Smooth muscle cell (in vitro differentiated cells): ENCODE results near the gene ADGRG4. TPM values are rescaled to one million over a fixed set of nuclear protein-coding genes. Genes with fewer than 3 reads are reported as not detected.
"Not testable (repeated sequence)": the region's sequence is repeated elsewhere in the genome, so short reads cannot be mapped to it uniquely, and the experiment has no call there.

ENCODE experiments used
- DNase-seq: peaks from one replicate; lab custom pipeline; 2025; ENCODE audit not compliant: unreplicated experiment; lab: John Stamatoyannopoulos, UW
- H2AFZ ChIP-seq: fragments of 200-600 bp; sonication (generic); 2 replicates; pipeline ENCODE4 v1.6.0; 2016; ENCODE audit warnings: antibody characterized with exemption, low read depth, mild to moderate bottlenecking
- H3F3A ChIP-seq: fragments of 200-600 bp; sonication (generic); 2 replicates; pipeline ENCODE4 v1.6.0; 2017; ENCODE audit warnings: antibody characterized with exemption, low read depth
- H3K27ac ChIP-seq: fragments of 200-600 bp; sonication (generic); 2 replicates; pipeline ENCODE4 v1.5.1; 2016; ENCODE audit warnings: low read depth, mild to moderate bottlenecking
- H3K27me3 ChIP-seq: fragments of 200-600 bp; sonication (generic); 2 replicates; pipeline ENCODE4 v1.6.1; 2016; ENCODE audit warnings: low read depth, mild to moderate bottlenecking
- H3K36me3 ChIP-seq: fragments of 200-600 bp; sonication (generic); 2 replicates; pipeline ENCODE4 v1.5.1; 2016; ENCODE audit warnings: low read depth
- H3K4me1 ChIP-seq: fragments of 200-600 bp; sonication (generic); 2 replicates; pipeline ENCODE4 v1.5.1; 2016; ENCODE audit warnings: low read depth
- H3K4me2 ChIP-seq: fragments of 200-600 bp; sonication (generic); 2 replicates; pipeline ENCODE4 v1.6.0; 2016; ENCODE audit warnings: mild to moderate bottlenecking
- H3K4me3 ChIP-seq: fragments of 200-600 bp; sonication (generic); 2 replicates; pipeline ENCODE4 v1.5.1; 2016; ENCODE audit warnings: mild to moderate bottlenecking
- H3K79me2 ChIP-seq: fragments of 200-600 bp; sonication (generic); 2 replicates; pipeline ENCODE4 v1.6.0; 2016; ENCODE audit warnings: low read depth, mild to moderate bottlenecking
- H3K9ac ChIP-seq: fragments of 200-600 bp; sonication (generic); 2 replicates; pipeline ENCODE4 v1.6.0; 2016; ENCODE audit warnings: low read depth
- H3K9me3 ChIP-seq: fragments of 200-600 bp; sonication (generic); replicated peaks from 2 replicates; pipeline ENCODE4 v1.5.1; 2016; ENCODE audit warnings: low read depth
- H4K20me1 ChIP-seq: fragments of 200-600 bp; sonication (generic); 2 replicates; pipeline ENCODE4 v1.6.0; 2016; ENCODE audit warnings: low read depth
- CTCF ChIP-seq: fragments of 200-600 bp; sonication (generic); IDR thresholded peaks from 2 replicates; pipeline ENCODE4 v1.5.1; 2017; ENCODE audit warnings: borderline replicate concordance, mild to moderate bottlenecking, antibody characterized with exemption; ENCODE audit not compliant: insufficient read depth, poor library complexity, severe bottlenecking
- WGBS: methylation state at CpG from one replicate; pipeline ENCODE4 v1.1.7; 2016; ENCODE audit warnings: low lambda C conversion rate; 5-methylcytosine and 5-hydroxymethylcytosine counted together
- polyA plus RNA-seq: library from polyadenylated mRNA; unstranded; fragments of >200 nt; fragmentation: Nextera tagmentation; extraction: Ambion mirVana; gene quantifications from 2 replicates; pipeline ENCODE4 v1.2.1, GENCODE V29; 2016
- total RNA-seq: library from RNA; depleted of rRNA; stranded (reverse); fragments of >200 nt; gene quantifications from 2 replicates; pipeline ENCODE4 v1.2.3, GENCODE V29; 2014

Gene ADGRG4
- total and polyA plus RNA-seq, 2 experiments from 2014 or later: not detected

GRCh38 chrX:136272325-136272724 lies 28.4 kb upstream of the ADGRG4 start:
- Histone ChIP-seq H3K27me3 (no peaks in the 10 kb centered on the region), H2AFZ (no peak overlapping the region), H3K4me3 (no peak overlapping the region), H3F3A (no peaks in the 10 kb centered on the region), H3K79me2 (no peaks in the 10 kb centered on the region), H3K4me1 (no peaks in the 10 kb centered on the region), H4K20me1 (no peaks in the 10 kb centered on the region), H3K36me3 (no peaks in the 10 kb centered on the region), H3K9ac (no peak overlapping the region), H3K4me2 (no peak overlapping the region), H3K27ac (no peak overlapping the region), H3K9me3 (no peaks in the 10 kb centered on the region)
- 37% methylated on average over 1 of the region's 1 CpG for WGBS
- no peak for TF ChIP-seq CTCF
- DNase-seq: no peak

- Histone ChIP-seq H3K27ac (no peak overlapping the region), H3K4me3 (no peak overlapping the region), H3K4me1 (no peaks in the 10 kb centered on the region), H3K9ac (no peak overlapping the region), H3K4me2 (no peak overlapping the region), H4K20me1 (no peaks in the 10 kb centered on the region), H3F3A (no peaks in the 10 kb centered on the region), H2AFZ (no peak overlapping the region), H3K79me2 (no peaks in the 10 kb centered on the region), H3K36me3 (no peaks in the 10 kb centered on the region), H3K9me3 (no peaks in the 10 kb centered on the region), H3K27me3 (no peaks in the 10 kb centered on the region)
- 88% methylated on average over 1 of the region's 1 CpG for WGBS
- no peak for DNase-seq
- no peak for TF ChIP-seq CTCF
Observed at GRCh38 chrX:136273986-136274385, 26.8 kb upstream of the ADGRG4 start.

GRCh38 chrX:136275553-136275952 lies 25.2 kb upstream of the ADGRG4 start:
- no peaks in the 10 kb centered on the region for H3K27me3 ChIP-seq
- H3K36me3 ChIP-seq: no peaks in the 10 kb centered on the region
- no peak for TF ChIP-seq CTCF
- DNase-seq: no peak
- no peak overlapping the region for H3K27ac ChIP-seq
- H3K4me1 ChIP-seq: no peaks in the 10 kb centered on the region
- no peaks in the 10 kb centered on the region for H3F3A ChIP-seq
- H4K20me1 ChIP-seq: no peaks in the 10 kb centered on the region
- H3K9me3 ChIP-seq: no peaks in the 10 kb centered on the region
- no peak overlapping the region for H2AFZ ChIP-seq
- no peaks in the 10 kb centered on the region for H3K79me2 ChIP-seq
- H3K4me2 ChIP-seq: no peak overlapping the region
- 91% methylated on average over 4 of the region's 4 CpGs for WGBS
- no peak overlapping the region for H3K9ac ChIP-seq
- no peak overlapping the region for H3K4me3 ChIP-seq

GRCh38 chrX:136286375-136286774 lies 14.4 kb upstream of the ADGRG4 start:
- not testable (repeated sequence) for H3K36me3 ChIP-seq, H3K4me3 ChIP-seq, H2AFZ ChIP-seq, H3K27ac ChIP-seq, H3K9me3 ChIP-seq, H3F3A ChIP-seq, H4K20me1 ChIP-seq, H3K79me2 ChIP-seq, H3K4me2 ChIP-seq, H3K4me1 ChIP-seq, DNase-seq, H3K9ac ChIP-seq, H3K27me3 ChIP-seq
- 71% methylated on average over 5 of the region's 5 CpGs for WGBS
